Panc1 (cell line): ENCODE measurements around the gene CEP68. TPM values are rescaled to one million over a fixed set of nuclear protein-coding genes. Genes with fewer than 3 reads are reported as not detected.

ENCODE experiments used
- ATAC-seq: fragments of 200-7000 bp; cut with Tn5 transposase; 2 replicates; pipeline ENCODE4 v1.9.1; 2020; ENCODE audit warnings: mild to moderate bottlenecking, moderate library complexity
- BruUV-seq: library from RNA; stranded (reverse); fragments of 400-500 nt; replicated peaks from 2 replicates; lab custom pipeline; 2021; lab: Mats Ljungman, UMichigan
- CTCF ChIA-PET: fragments of 300-600 bp; sonication (Branson Sonifier 250); formaldehyde crosslinking; loops from one replicate; lab custom pipeline; 2022; ENCODE audit warnings: antibody characterized with exemption; lab: Charles Lee
- POLR2A ChIA-PET: fragments of 300-600 bp; sonication (Branson Sonifier 250); formaldehyde crosslinking; loops from one replicate; lab custom pipeline; 2022; ENCODE audit warnings: antibody characterized with exemption; lab: Charles Lee
- DNase-seq: peaks from one replicate; pipeline ENCODE4 v3.0.0-alpha.2; 2010; ENCODE audit warnings: low read depth, low spot score
- H3K27ac ChIP-seq: 2 replicates; pipeline ENCODE4 v1.5.1; 2011; ENCODE audit warnings: mild to moderate bottlenecking, low read length, inconsistent platforms
- H3K27me3 ChIP-seq: fragments of 200-500 bp; sonication (Bioruptor generic); 2 replicates; pipeline ENCODE4 v1.6.0; 2014; ENCODE audit warnings: low read length, inconsistent platforms; ENCODE audit not compliant: control insufficient read depth, insufficient read depth
- H3K36me3 ChIP-seq: fragments of 200-500 bp; sonication (Bioruptor generic); 2 replicates; pipeline ENCODE4 v1.5.1; 2014; ENCODE audit warnings: inconsistent platforms, mild to moderate bottlenecking, low read length, moderate library complexity; ENCODE audit not compliant: control insufficient read depth, insufficient read depth
- H3K4me1 ChIP-seq: 2 replicates; pipeline ENCODE4 v1.5.1; 2011; ENCODE audit warnings: inconsistent platforms, mild to moderate bottlenecking, low read length, moderate library complexity; ENCODE audit not compliant: control insufficient read depth, insufficient read depth
- H3K4me3 ChIP-seq, 2 experiments: 2 replicates each; pipeline ENCODE4 v1.5.1; 2011 to 2012; ENCODE audit warnings: low read depth in 2 of 2, low read length in 2 of 2, mild to moderate bottlenecking in 2 of 2, inconsistent platforms in 1 of 2, moderate library complexity in 1 of 2
- H3K9me3 ChIP-seq: fragments of 200-500 bp; sonication (Bioruptor generic); 2 replicates; pipeline ENCODE4 v1.5.1; 2014; ENCODE audit warnings: low read depth, mild to moderate bottlenecking, inconsistent platforms, low read length, moderate library complexity; ENCODE audit not compliant: control insufficient read depth, insufficient read depth
- CTCF ChIP-seq: fragments of 450-650 bp; IDR thresholded peaks from 2 replicates; pipeline ENCODE4 v1.5.1; 2017; ENCODE audit warnings: mild to moderate bottlenecking
- POLR2AphosphoS5 ChIP-seq: IDR thresholded peaks from 2 replicates; pipeline ENCODE4 v1.6.1; 2012; ENCODE audit warnings: mild to moderate bottlenecking, low read depth, low read length, moderate library complexity
- REST ChIP-seq, 2 experiments: IDR thresholded peaks; 2 replicates each; pipeline ENCODE4 v1.6.1; 2011 to 2012; ENCODE audit warnings: low read depth in 2 of 2, control low read depth in 1 of 2, low read length in 1 of 2, mild to moderate bottlenecking in 1 of 2, moderate library complexity in 1 of 2; ENCODE audit not compliant: insufficient read depth in 1 of 2
- SIN3A ChIP-seq: IDR thresholded peaks from 2 replicates; pipeline ENCODE4 v1.6.1; 2012; ENCODE audit warnings: low read depth, mild to moderate bottlenecking, low read length, moderate library complexity, borderline replicate concordance; ENCODE audit not compliant: insufficient read depth
- TCF7L2 ChIP-seq: IDR thresholded peaks from 2 replicates; pipeline ENCODE4 v1.6.1; 2011; ENCODE audit warnings: mild to moderate bottlenecking, low read depth, low read length, inconsistent platforms
- in situ Hi-C: cut with HindIII; loops from 2 replicates; pipeline ENCODE4 v1.10.0; 2016; ENCODE audit warnings: low sequenced_read_pairs, low pct_unique_long_range_greater_than_20kb
- intact Hi-C: fragments of 100-400 bp; cut with micrococcal nuclease; formaldehyde crosslinking; loops from one replicate; pipeline ENCODE4 v1.10.0; 2022; ENCODE audit not compliant: unreplicated experiment
- total RNA-seq: library from RNA; stranded (reverse); gene quantifications from one replicate; pipeline ENCODE4 v1.2.1, GENCODE V29; 2021; ENCODE audit not compliant: unreplicated experiment

Gene CEP68
- total RNA-seq, 1 experiment from 2014 or later, result 13.3 TPM

GRCh38 chr2:65013776-65014175 is 42.4 kb upstream of the CEP68 start:
- no peak overlapping the region for H3K27ac ChIP-seq
- H3K4me3 ChIP-seq, result no peak overlapping the region
- ATAC-seq (no peak), DNase-seq (no peak)
- H3K4me1 ChIP-seq, result no peaks in the 10 kb centered on the region
- ChIA-PET CTCF (no interaction called here), POLR2A (no interaction called here)
- in situ Hi-C loops (no loop called here), intact Hi-C loops (no loop called here)
- no peaks in the 10 kb centered on the region for H3K27me3 ChIP-seq
- no peaks in the 10 kb centered on the region for H3K36me3 ChIP-seq
- TF ChIP-seq SIN3A, result no peak
- BruUV-seq, result no TSS peak
- H3K9me3 ChIP-seq, result no peaks in the 10 kb centered on the region

- POLR2A ChIA-PET, result no interaction called here
- no peaks in the 10 kb centered on the region for H3K27me3 ChIP-seq
- CTCF ChIA-PET, result no interaction called here
- H3K4me3 ChIP-seq, result no peak overlapping the region
- no peak for DNase-seq
- in situ Hi-C loops, result no loop called here
- no peak for ATAC-seq
- H3K27ac ChIP-seq, result no peak overlapping the region
- BruUV-seq, result no TSS peak
- H3K4me1 ChIP-seq, result no peaks in the 10 kb centered on the region
- intact Hi-C loops, result no loop called here
- H3K9me3 ChIP-seq, result no peaks in the 10 kb centered on the region
- no peak for TF ChIP-seq SIN3A
- H3K36me3 ChIP-seq, result no peaks in the 10 kb centered on the region
These were observed 40.5 kb upstream of the CEP68 start for GRCh38 chr2:65015731-65016130.

- in situ Hi-C loops (no loop called here), intact Hi-C loops (no loop called here)
- TF ChIP-seq SIN3A (no peak), REST (IDR thresholded peaks at IDR 0.05; ENCODE audit: insufficient read depth in 1 of 2, low read depth in 2 of 2, low read length in 1 of 2) (no peak), POLR2AphosphoS5 (no peak), TCF7L2 (no peak), CTCF (no peak)
- H3K4me3 ChIP-seq, result no peak overlapping the region
- ChIA-PET POLR2A (no interaction called here), CTCF (no interaction called here)
- no peak overlapping the region for H3K27ac ChIP-seq
- H3K27me3 ChIP-seq, result no peaks in the 10 kb centered on the region
- no peaks in the 10 kb centered on the region for H3K4me1 ChIP-seq
- no TSS peak for BruUV-seq
- no peak for DNase-seq
- no peaks in the 10 kb centered on the region for H3K36me3 ChIP-seq
- ATAC-seq, result no peak
- H3K9me3 ChIP-seq, result no peaks in the 10 kb centered on the region
These were observed 39.4 kb upstream of the CEP68 start for GRCh38 chr2:65016789-65017188.
